Omental fat pad (tissue), 4 donors: Measurements from ENCODE around the gene GRIK3. TPM values are rescaled to one million over a fixed set of nuclear protein-coding genes. Genes with fewer than 3 reads are reported as not detected.

Experiments
- ATAC-seq: fragments of 150-250 bp; one replicate; pipeline ENCODE4 v1.9.1; 2016; ENCODE audit warnings: mild to moderate bottlenecking, moderate library complexity; ENCODE audit not compliant: low FRiP score
- DNase-seq: peaks from one replicate; pipeline ENCODE4 v3.0.0-alpha.2; 2019; ENCODE audit warnings: low spot score
- CTCF ChIP-seq, 3 donors: fragments of 450-650 bp; IDR thresholded peaks; one replicate each; pipeline ENCODE4 v1.5.1; 2016 to 2017; ENCODE audit warnings: antibody characterized with exemption in 3 of 3, mild to moderate bottlenecking in 3 of 3, moderate library complexity in 2 of 3
- total RNA-seq, 4 donors: library from RNA; depleted of rRNA; stranded (reverse); fragments of >200 nt; gene quantifications; one replicate each; pipeline ENCODE4 v1.1.0, GENCODE V29; 2016

The GRIK3 gene
- total RNA-seq, 4 donors from 2014 or later = 0.09 to 0.79 TPM; not detected in 2

DNA sequence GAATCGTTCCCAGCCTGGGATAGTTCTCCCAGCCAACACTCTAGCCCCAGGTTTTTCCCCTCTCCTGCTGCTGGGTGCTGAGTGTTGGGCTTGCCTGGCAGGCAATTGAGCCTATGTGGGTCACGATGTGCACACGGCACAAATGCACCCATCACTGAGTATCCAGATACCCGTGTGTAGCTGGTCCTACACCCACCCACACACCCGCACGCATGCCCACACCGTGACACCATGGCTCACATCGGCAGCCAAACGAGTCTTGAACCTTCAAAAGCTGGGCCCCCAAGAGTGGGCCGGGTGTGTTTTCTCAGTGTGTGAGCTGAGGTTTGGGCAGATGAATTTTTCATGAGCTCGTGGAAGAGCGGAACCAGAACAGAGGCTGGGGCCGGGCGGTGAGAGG, 188.5 kb downstream of the GRIK3 start:
- no peak for ATAC-seq
- DNase-seq = no peak
- TF ChIP-seq CTCF (IDR thresholded peaks at IDR 0.05) = no peak

DNA sequence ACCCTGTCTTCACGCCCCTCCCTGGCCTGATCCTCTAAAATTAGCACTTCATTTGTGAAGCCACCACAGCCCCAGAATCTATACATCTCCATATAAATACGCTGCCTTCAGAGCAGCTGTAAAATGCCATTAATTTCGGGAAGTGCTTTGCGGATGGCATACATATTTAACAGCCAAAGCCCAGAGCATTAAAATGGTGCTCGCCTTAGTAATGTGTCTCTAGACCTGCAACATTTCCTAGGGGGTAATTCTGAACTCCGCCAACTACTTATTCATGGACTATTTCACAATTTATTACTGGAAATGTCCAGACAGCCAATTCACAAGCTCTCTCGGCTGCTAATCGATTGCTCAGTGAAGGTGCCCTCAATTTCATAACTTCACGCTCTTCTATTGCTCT, 189.4 kb downstream of the GRIK3 start:
- ATAC-seq = no peak
- DNase-seq = no peak

GRCh38 chr1:36843906-36844610, 190.3 kb downstream of the GRIK3 start:
- DNase-seq = no peak
- ATAC-seq = no peak
- TF ChIP-seq CTCF (IDR thresholded peaks at IDR 0.05) = no peak

More for the DNA sequence above, 189.4 kb downstream of the GRIK3 start:
- no peak for TF ChIP-seq CTCF (IDR thresholded peaks at IDR 0.05)

- ATAC-seq (no peak), DNase-seq (no peak)
- no peak for TF ChIP-seq CTCF (IDR thresholded peaks at IDR 0.05)
These were observed 191.3 kb downstream of the GRIK3 start for GRCh38 chr1:36843027-36843426.

GRCh38 chr1:36842448-36842847, 191.9 kb downstream of the GRIK3 start:
- ATAC-seq = no peak
- DNase-seq = no peak
- no peak for TF ChIP-seq CTCF (IDR thresholded peaks at IDR 0.05)

- no peak for DNase-seq
- no peak for ATAC-seq
- no peak for TF ChIP-seq CTCF (IDR thresholded peaks at IDR 0.05)
These were observed 194.8 kb downstream of the GRIK3 start for GRCh38 chr1:36839485-36839884.

DNA sequence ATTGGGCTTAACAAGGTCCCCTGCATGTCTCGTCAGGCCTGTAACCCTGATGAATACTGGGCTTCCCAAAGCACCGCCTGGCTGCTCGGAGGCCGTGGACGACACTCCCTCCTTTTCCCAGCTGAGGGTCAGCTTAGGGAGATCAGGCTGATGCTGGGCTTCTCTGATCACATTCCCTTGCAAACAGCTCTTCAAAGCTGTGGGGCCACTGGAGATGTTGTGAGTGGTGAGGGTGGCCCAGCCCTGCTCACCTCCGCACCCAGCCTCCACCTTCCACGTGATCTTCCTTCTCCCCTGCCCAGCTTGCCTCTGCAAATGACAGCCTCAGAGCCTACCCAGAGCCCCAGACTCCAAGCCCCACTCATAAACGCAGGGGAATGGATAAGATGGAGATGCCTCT, 195.4 kb downstream of the GRIK3 start:
- DNase-seq = no peak
- TF ChIP-seq CTCF (IDR thresholded peaks at IDR 0.05) = no peak
- no peak for ATAC-seq
